RPMI8226 (cell line): ENCODE results near the gene R3HDML.
"Not testable (repeated sequence)": the region's sequence is repeated elsewhere in the genome, so short reads cannot be mapped to it uniquely, and the experiment has no call there.

Experiments
- DNase-seq: peaks from one replicate; pipeline ENCODE4 v3.0.0-alpha.2; 2015

The R3HDML gene

GRCh38 chr20:44336725-44337380 lies at the start of gene R3HDML:
R3HDML (plus strand) TSS chr20:44337043; CDS start chr20:44337158, 115 bp downstream.
- DNase-seq: no peak

DNA sequence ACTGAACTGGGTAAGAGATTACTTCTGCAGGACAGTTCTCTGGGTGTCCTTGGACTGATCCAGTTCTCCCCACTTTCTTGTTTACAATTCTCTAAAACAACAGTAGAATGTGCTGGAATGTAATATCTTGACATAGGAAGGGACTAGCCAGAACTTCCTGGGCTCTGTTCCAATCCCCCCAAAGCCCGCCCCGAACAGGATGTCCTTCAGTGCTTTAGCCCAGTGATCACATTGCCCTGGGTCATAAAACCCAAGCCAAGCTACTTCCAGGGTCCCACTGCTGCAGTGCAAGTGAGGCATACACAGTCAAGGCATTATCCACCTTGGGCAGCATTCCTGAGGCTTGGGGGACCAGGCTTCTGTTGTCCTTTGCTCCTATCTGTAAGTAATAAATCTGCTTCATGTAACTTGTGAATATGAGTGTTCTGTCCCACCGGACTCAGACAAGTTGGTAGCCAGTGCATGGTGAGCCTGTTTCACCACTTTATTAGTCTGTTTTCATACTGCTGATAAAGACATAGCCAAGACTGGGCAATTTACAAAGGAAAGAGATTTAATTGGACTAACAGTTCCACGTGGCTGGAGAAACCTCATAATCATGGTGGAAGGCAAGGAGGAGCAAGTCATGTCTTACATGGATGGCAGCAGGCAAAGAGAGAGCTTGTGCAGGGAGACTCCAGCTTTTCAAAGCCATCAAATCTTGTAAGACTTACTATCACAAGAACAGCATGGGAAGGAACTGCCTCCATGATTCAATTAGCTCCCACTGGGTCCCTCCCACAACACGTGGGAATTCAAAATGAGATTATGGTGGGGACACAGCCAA lies 49.4 kb upstream of the R3HDML start:
- DNase-seq: no peak

DNA sequence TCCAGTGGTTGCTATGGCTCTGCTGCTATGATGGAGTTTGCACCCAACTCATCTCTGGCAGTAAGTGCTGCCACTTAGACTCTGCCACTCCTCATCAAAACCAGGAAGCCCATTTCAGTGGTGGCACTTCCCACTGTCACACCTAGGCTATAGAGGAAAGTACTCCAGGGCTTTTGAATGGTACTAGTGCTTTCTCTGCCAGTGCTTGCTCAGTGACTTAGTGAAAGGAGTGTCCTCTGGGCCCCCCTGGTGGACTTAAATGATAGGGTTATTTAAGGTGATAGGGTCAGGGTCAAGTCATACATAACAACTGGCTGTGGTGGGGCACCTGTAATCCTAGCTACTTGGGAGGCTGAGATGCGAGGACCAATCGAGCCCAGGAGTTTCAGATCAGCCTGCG lies 48.6 kb upstream of the R3HDML start:
- DNase-seq: peak; percentile 11

GRCh38 chr20:44291754-44292153 lies 45.1 kb upstream of the R3HDML start:
- DNase-seq: no peak

DNA sequence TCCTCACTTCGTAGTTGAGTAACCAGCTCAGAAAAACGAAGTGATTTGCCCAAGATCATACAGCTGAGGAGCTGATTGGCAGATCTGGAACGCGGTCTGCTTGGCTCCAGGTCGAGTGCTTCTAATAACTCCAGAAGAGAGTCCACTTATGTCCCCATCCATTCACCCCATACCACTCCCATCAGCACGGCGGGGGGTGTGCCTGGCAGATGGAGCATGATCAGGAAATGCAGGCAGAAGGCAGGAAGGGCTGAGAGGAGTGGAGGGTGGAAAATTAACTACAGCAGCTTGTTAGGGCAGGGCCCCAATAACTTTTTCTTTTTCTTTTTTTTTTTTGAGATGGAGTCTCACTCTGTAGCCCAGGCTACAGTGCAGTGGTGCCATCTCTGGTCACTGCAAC lies 40.8 kb upstream of the R3HDML start:
- no peak for DNase-seq

DNA sequence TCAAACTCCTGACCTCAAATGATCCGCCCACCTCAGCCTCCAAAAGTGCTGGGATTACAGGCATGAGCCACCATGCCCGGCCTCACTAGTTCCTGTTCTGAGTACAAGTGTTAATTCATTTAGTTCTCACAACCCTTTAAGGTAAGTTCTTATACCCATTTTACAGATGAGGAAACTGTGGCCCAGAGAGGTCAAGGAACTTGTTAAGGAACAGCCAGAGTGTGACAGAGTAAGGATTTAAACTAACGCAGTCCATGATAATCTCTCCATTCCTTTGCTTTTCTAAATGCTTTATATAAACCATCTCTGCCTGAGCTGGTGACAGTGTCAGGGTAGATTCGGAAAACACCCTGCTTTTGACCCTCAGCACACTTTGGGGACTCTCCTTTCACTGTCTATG lies 39.1 kb upstream of the R3HDML start:
- no peak for DNase-seq

GRCh38 chr20:44299011-44299535 lies 37.8 kb upstream of the R3HDML start:
- not testable (repeated sequence) for DNase-seq

DNA sequence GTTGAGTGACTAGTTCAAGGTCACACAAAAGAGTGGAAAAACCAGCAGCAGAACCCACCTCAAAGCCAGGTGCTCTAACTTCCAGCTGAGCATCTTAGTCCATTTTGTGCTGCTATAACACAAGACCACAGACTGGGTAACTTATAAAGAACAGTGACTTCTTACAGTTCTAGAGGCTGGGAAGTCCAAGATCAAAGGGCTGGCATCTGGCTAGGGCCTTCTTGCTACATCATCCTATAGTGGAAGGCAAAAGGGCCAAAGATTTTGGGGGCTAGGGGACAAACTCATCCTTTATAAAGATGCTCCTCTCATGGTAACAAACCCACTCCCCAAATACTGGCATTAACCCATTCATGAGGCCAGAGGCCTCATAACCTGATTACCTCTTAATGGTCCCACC lies 35.6 kb upstream of the R3HDML start:
- no peak for DNase-seq

GRCh38 chr20:44302026-44302669 lies 34.7 kb upstream of the R3HDML start:
- no peak for DNase-seq

DNA sequence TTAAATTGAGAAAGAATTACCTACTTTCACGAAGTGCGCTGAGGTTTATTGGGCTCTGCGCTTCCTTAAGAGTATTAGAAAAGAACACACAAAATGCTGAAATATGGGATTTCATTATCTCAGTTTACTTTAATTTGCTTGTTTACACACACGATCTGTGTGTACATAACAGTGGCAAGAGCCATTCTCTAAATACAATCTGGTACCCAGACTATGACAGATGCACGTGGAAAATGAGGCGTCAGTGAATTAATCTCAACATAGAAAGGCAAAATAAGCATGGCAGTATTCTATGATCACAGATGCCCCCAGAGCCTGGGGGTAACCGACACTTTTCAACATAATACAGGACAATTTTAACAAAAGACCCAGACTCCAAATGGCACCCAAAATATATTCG lies 34.1 kb upstream of the R3HDML start:
- no peak for DNase-seq

DNA sequence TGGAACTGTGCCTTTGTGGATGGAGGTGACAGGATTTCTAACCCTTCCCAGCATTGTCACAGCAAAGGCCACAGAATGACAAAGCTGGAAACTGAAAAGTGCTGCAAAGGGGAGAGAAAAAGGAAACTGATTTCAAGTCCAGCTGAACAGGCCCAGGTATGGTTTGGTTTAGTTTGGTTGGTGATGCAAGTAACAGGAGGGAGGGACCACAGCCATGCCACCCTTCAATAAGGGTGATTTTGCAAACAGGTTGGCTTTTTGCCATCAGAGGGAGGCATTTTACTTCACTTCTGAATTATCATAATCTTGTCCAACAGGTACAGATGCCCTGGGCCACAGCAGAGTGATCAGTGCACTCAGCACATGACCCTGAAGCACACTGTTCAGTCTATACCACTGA lies 32.5 kb upstream of the R3HDML start:
- DNase-seq: no peak

GRCh38 chr20:44306927-44307326 lies 29.9 kb upstream of the R3HDML start:
- no peak for DNase-seq

GRCh38 chr20:44309763-44310663 lies 26.8 kb upstream of the R3HDML start:
- DNase-seq: no peak

DNA sequence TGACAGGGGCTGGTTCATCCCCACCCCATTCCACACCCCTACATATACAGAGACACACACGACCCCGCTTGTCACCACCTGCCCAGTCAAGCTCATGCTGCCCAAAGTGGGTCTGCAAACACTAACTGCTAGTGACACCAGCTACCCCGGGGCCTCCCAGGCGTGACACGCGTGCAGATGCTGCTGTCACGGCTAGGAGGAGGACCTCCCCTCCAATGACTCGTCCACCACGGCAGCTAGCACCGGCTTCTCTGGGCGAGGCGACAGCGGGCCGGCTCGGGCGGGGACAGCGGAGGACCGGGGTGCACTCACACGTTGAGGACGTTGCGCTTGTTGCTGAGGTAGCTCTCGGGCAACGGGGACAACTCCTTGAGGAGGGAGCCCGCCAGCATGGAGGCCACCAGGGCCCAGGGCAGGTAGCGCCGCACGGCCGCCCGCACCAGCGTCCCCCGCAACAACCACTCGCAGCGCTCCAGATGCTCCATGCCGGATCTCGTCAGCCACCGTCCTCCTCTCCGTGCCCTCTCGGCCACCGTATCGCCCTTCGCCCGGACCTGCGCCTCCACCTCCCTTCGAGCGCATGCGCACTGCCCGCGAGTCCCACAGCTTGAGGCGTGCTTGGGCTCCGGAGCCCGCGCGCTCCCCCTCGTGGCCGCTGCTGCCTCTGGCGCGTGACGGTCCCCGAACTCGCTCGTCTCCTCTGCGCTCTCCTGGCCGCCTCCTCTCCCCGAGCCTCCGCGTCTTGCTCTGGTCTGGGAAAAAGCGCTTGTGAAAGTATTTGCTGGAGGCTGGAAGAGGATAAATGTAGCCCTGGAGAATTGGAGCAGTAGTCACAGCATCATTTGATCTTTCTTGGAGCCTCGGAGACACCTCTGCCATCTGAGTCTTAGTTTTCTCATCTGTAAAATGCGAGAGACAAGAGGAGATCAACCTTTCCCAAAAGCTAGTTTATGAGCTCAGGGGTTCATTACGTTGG lies 25.9 kb upstream of the R3HDML start, which contains the start of gene FITM2:
Gene FITM2 (minus strand): TSS at position 539 of the 976 bp plus-strand sequence. CDS start 54 bp downstream, at position 485.
- peak; percentile 98 for DNase-seq

- DNase-seq: no peak
Measured at GRCh38 chr20:44314870-44315269, 22.0 kb upstream of the R3HDML start.

DNA sequence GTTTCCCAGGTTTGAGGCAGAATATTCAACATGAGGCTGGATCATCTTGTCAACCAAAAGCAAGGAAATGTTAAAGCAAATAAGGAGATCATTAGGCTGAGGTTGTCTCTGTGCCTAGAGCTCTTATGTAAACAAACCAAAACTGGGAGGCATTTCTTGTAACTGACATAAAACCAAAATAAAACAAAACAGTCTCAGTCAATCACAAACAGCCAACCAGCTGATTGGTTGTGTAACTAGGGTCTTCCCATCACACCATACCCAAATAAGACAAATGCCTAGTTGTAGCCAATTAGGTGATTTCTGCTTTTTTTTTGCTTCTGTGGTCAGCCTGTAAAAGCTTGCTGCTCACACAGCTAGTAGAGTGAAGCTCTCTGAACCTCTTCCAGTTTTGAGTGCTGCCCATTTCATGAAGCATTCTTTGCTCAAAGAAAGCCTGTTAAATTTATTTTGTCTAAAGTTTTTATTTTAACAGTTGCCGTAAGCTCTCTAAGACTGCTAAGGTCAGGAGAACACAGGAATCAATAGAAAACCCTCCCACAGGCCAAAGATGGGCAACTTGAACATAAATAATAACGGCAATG lies 16.9 kb upstream of the R3HDML start:
- DNase-seq: no peak

DNA sequence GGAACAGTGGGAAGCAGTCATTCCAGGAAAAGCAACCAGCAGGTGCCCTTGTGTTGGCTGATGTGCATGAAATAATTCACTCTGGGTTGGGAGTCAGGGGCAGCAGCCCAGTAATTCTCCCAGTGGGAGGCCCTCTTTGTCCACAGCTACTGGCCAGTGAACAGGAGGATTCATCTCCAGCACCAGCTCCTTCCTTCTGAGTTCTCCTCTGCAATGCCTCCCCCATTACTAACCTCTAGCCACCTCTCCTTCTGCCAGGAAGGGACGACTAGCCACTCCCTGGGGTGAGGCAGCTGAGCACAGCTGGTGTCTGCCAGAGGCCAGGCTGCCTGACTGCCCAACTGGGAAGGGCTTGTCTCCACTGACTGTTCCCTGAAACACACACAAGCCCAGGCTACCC lies 12.5 kb upstream of the R3HDML start:
- peak; percentile 19 for DNase-seq

GRCh38 chr20:44326391-44327159 lies 10.3 kb upstream of the R3HDML start:
- DNase-seq: peak; percentile 47

DNA sequence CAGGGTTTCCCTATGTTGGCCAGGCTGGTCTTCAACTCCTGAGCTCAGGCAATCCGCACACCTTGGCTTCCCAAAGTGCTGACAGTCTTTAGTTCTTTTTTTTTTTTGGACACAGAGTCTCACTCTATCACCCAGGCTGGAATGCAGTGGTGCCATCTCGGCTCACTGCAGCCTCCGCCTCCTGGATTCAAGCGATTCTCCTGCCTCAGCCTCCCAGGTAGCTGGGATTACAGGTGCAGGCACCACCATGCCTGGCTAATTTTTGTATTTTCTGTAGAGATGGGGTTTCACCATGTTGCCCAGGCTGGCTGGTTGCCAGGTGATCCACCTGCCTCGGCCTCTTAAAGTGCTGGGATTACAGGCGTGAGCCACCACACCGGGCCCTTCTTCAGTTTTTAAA lies 9.1 kb upstream of the R3HDML start:
- DNase-seq: peak; percentile 26

GRCh38 chr20:44328428-44328827 lies 8.4 kb upstream of the R3HDML start:
- DNase-seq: no peak
